ENCODE results near the gene SECISBP2L.

SECISBP2L gene

GRCh38 chr15:48945386-48945785 lies 100.9 kb downstream of the SECISBP2L start:
- H3K27ac ChIP-seq = no peak overlapping the region

GRCh38 chr15:48941904-48942303 lies 104.3 kb downstream of the SECISBP2L start:
- no peak overlapping the region for H3K27ac ChIP-seq
- TF ChIP-seq CTCF (conservative IDR thresholded peaks at IDR 0.05) (no peak), ZFX (IDR thresholded peaks at IDR 0.05) (no peak)

More at GRCh38 chr15:48945386-48945785, 100.9 kb downstream of the SECISBP2L start:
- TF ChIP-seq ZFX (IDR thresholded peaks at IDR 0.05) = no peak
- TF ChIP-seq CTCF (conservative IDR thresholded peaks at IDR 0.05) = no peak

GRCh38 chr15:48940508-48940907 lies 105.7 kb downstream of the SECISBP2L start:
- no peak overlapping the region for H3K27ac ChIP-seq
- TF ChIP-seq CTCF (conservative IDR thresholded peaks at IDR 0.05) = no peak
- TF ChIP-seq ZFX (IDR thresholded peaks at IDR 0.05) = no peak

- TF ChIP-seq CTCF (conservative IDR thresholded peaks at IDR 0.05) (no peak), ZFX (IDR thresholded peaks at IDR 0.05) (no peak)
- no peak overlapping the region for H3K27ac ChIP-seq
Measured at GRCh38 chr15:48939648-48940047, 106.6 kb downstream of the SECISBP2L start.
